SK-N-SH (cell line): Measurements from ENCODE around the gene HDAC8. TPM values are rescaled to one million over a fixed set of nuclear protein-coding genes. Genes with fewer than 3 reads are reported as not detected.

ENCODE experiments used
- CTCF ChIA-PET: fragments of 300-600, 350-600 bp; formaldehyde crosslinking; extraction: SDS; loops from one replicate; lab custom pipeline; 2021; lab: Yijun Ruan, JAX
- POLR2A ChIA-PET: fragments of 350-600 bp; sonication (Branson Sonifier 250); formaldehyde crosslinking; extraction: SDS; loops from one replicate; lab custom pipeline; 2020; ENCODE audit warnings: antibody characterized with exemption, inconsistent platforms; lab: Yijun Ruan, JAX
- DNase-seq: peaks from one replicate; pipeline ENCODE4 v3.0.0; 2012
- H2AFZ ChIP-seq: fragments of 200-600 bp; sonication (generic); 2 replicates; pipeline ENCODE4 v1.8.1; 2016; ENCODE audit warnings: antibody characterized with exemption, mild to moderate bottlenecking, low read depth
- H3F3A ChIP-seq: fragments of 200-600 bp; sonication (generic); replicated peaks from 2 replicates; pipeline ENCODE3; 2016; ENCODE audit warnings: antibody characterized with exemption, mild to moderate bottlenecking; ENCODE audit not compliant: insufficient read depth
- H3K27ac ChIP-seq, 2 experiments: fragments of 200-500 bp in 1 of 2; fragments of 200-600 bp in 1 of 2; sonication (Bioruptor generic) in 1 of 2; sonication (generic), shearing (Covaris generic) in 1 of 2; 2 replicates each; pipeline versions ENCODE4 v1.5.1 to v1.6.1; 2014 to 2016; ENCODE audit warnings: low read depth in 2 of 2, inconsistent platforms in 1 of 2, low read length in 1 of 2, mild to moderate bottlenecking in 1 of 2, mixed read lengths in 1 of 2
- H3K27me3 ChIP-seq: fragments of 200-600 bp; sonication (generic), shearing (Covaris generic); 2 replicates; pipeline ENCODE4 v1.6.1; 2016; ENCODE audit warnings: mixed run types; ENCODE audit not compliant: insufficient read depth
- H3K36me3 ChIP-seq, 2 experiments: fragments of 200-500 bp in 1 of 2; fragments of 200-600 bp in 1 of 2; sonication (Bioruptor generic) in 1 of 2; sonication (generic) in 1 of 2; replicated peaks in 1 of 2; 2 replicates each; pipeline versions ENCODE3 to v1.5.1; 2014 to 2016; ENCODE audit warnings: low read length in 1 of 2, mild to moderate bottlenecking in 1 of 2; ENCODE audit not compliant: insufficient read depth in 2 of 2, control insufficient read depth in 1 of 2
- H3K4me1 ChIP-seq, 2 experiments: fragments of 200-500 bp in 1 of 2; fragments of 200-600 bp in 1 of 2; sonication (Bioruptor generic) in 1 of 2; sonication (generic), shearing (Covaris generic) in 1 of 2; 2 replicates each; pipeline versions ENCODE4 v1.5.1 to v1.6.1; 2014 to 2016; ENCODE audit warnings: low read depth in 1 of 2, low read length in 1 of 2, mixed run types in 1 of 2; ENCODE audit not compliant: insufficient read depth in 2 of 2, control insufficient read depth in 1 of 2
- H3K4me2 ChIP-seq: fragments of 200-600 bp; sonication (generic), shearing (Covaris generic); 2 replicates; pipeline ENCODE4 v1.6.1; 2017; ENCODE audit warnings: mixed run types
- H3K4me3 ChIP-seq, 2 experiments: fragments of 200-500 bp in 1 of 2; fragments of 200-600 bp in 1 of 2; sonication (Bioruptor generic) in 1 of 2; sonication (generic), shearing (Covaris generic) in 1 of 2; 2 replicates each; pipeline versions ENCODE4 v1.5.1 to v1.8.1; 2014 to 2016; ENCODE audit warnings: low read depth in 2 of 2, inconsistent platforms in 1 of 2, low read length in 1 of 2, mild to moderate bottlenecking in 1 of 2, mixed read lengths in 1 of 2, moderate library complexity in 1 of 2
- H3K79me2 ChIP-seq: fragments of 200-600 bp; sonication (generic); 2 replicates; pipeline ENCODE4 v1.8.1; 2017; ENCODE audit warnings: mild to moderate bottlenecking; ENCODE audit not compliant: insufficient read depth
- H3K9ac ChIP-seq: fragments of 200-600 bp; sonication (generic); 2 replicates; pipeline ENCODE4 v1.6.1; 2017; ENCODE audit warnings: mixed run types
- H3K9me2 ChIP-seq: fragments of 200-600 bp; sonication (generic); 2 replicates; pipeline ENCODE4 v1.6.1; 2017; ENCODE audit warnings: mixed run types
- H3K9me3 ChIP-seq: fragments of 200-600 bp; sonication (generic); 2 replicates; pipeline ENCODE4 v1.6.1; 2017; ENCODE audit warnings: mixed run types, mild to moderate bottlenecking, moderate library complexity
- H4K20me1 ChIP-seq: fragments of 200-600 bp; sonication (generic); 2 replicates; pipeline ENCODE4 v1.6.1; 2017; ENCODE audit warnings: mild to moderate bottlenecking, mixed run types; ENCODE audit not compliant: insufficient read depth
- CHD2 ChIP-seq: fragments of 150-350 bp; IDR thresholded peaks from 2 replicates; pipeline ENCODE4 v1.6.1; 2018; ENCODE audit warnings: low read length; ENCODE audit not compliant: partially characterized antibody
- CTCF ChIP-seq: fragments of 200-600 bp; sonication (generic); IDR thresholded peaks from 2 replicates; pipeline ENCODE4 v1.6.1; 2017; ENCODE audit warnings: antibody characterized with exemption, mild to moderate bottlenecking, moderate library complexity
- ELF1 ChIP-seq: IDR thresholded peaks from 2 replicates; pipeline ENCODE4 v1.4.0; 2012
- EP300 ChIP-seq, 2 experiments: IDR thresholded peaks; 2 replicates each; pipeline versions ENCODE4 v1.4.0 to v1.6.1; 2012; ENCODE audit warnings: borderline replicate concordance in 1 of 2, low read depth in 1 of 2, low read length in 1 of 2
- FOXJ3 ChIP-seq: sonication (generic); formaldehyde crosslinking; IDR thresholded peaks from 2 replicates; pipeline ENCODE4 v1.5.1; 2020; ENCODE audit warnings: mild to moderate bottlenecking, missing genetic modification reagents
- FOXM1 ChIP-seq: IDR thresholded peaks from 2 replicates; pipeline ENCODE4 v1.4.0; 2012; ENCODE audit warnings: low read depth, mild to moderate bottlenecking
- GATA2 ChIP-seq: sonication (generic); formaldehyde crosslinking; IDR thresholded peaks from 2 replicates; pipeline ENCODE4 v1.5.0; 2020; ENCODE audit warnings: mild to moderate bottlenecking, missing genetic modification reagents
- MEF2A ChIP-seq: IDR thresholded peaks from 2 replicates; pipeline ENCODE4 v1.4.0; 2012; ENCODE audit warnings: low read depth, borderline replicate concordance
- NFIC ChIP-seq: IDR thresholded peaks from 2 replicates; pipeline ENCODE4 v1.4.0; 2012; ENCODE audit warnings: borderline replicate concordance
- PBX3 ChIP-seq: IDR thresholded peaks from 2 replicates; pipeline ENCODE4; 2012
- POLR2AphosphoS5 ChIP-seq: IDR thresholded peaks from 2 replicates; pipeline ENCODE4 v1.6.1; 2012; ENCODE audit warnings: low read depth, low read length
- RCOR1 ChIP-seq: fragments of 150-350 bp; IDR thresholded peaks from 2 replicates; pipeline ENCODE4 v1.6.1; 2017; ENCODE audit warnings: antibody characterized with exemption, low read length
- RFX5 ChIP-seq: IDR thresholded peaks from 2 replicates; pipeline ENCODE4 v1.6.1; 2012; ENCODE audit warnings: mild to moderate bottlenecking, improper control_type of control experiment, low read length
- RXRA ChIP-seq: IDR thresholded peaks from 2 replicates; pipeline ENCODE4 v1.4.0; 2012; ENCODE audit warnings: low read depth, mild to moderate bottlenecking, borderline replicate concordance
- SIN3A ChIP-seq: IDR thresholded peaks from 2 replicates; pipeline ENCODE4 v1.6.1; 2012; ENCODE audit warnings: low read depth, mild to moderate bottlenecking, low read length, moderate library complexity, borderline replicate concordance
- SMC3 ChIP-seq: IDR thresholded peaks from 2 replicates; pipeline ENCODE4 v1.6.1; 2012; ENCODE audit warnings: low read depth, low read length, improper control_type of control experiment
- TAF1 ChIP-seq: IDR thresholded peaks from 2 replicates; pipeline ENCODE4 v1.6.1; 2012; ENCODE audit warnings: low read depth, mild to moderate bottlenecking, low read length, moderate library complexity, borderline replicate concordance
- TCF12 ChIP-seq: IDR thresholded peaks from 2 replicates; pipeline ENCODE4 v1.4.0; 2012
- USF2 ChIP-seq: fragments of 150-350 bp; IDR thresholded peaks from 2 replicates; pipeline ENCODE4 v1.6.1; 2017; ENCODE audit warnings: antibody characterized with exemption, low read length, low read depth, borderline replicate concordance
- WGBS: methylation state at CpG from one replicate; pipeline ENCODE4 v1.1.6; 2017; ENCODE audit warnings: low lambda C conversion rate; 5-methylcytosine and 5-hydroxymethylcytosine counted together
- polyA plus RNA-seq, 3 experiments: library from polyadenylated mRNA; depleted of rRNA; stranded (reverse); fragments of >200 nt; gene quantifications; 2 replicates each; pipeline ENCODE4 v1.2.3, GENCODE V29; 2012

The HDAC8 gene
- polyA plus RNA-seq, 1 of the 3 experiments (the other 2 are of a cell fraction) = 30.6 TPM

DNA sequence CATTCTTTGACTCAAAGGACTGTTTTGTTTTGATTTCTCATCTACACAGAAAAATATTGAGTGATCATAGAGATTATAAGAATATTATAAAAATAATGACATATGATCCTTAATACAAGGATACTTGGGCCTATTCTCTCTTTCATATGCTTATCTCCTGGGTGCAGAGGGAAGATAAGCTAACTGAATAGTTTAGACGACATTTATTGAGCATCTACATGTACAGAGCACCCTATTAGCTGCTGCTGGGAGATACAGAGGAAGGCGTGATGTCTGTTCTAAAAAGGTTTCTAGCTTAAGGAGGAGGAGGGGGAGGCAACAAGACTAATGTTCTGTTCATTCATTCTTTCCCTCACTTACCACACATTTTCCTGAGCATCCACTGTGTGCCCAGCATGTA, 106.8 kb downstream of the HDAC8 start:
- H3K36me3 ChIP-seq = peaks cover 31 to 53% of the 10 kb centered on the region in 2 experiments
- WGBS = 89% methylated on average over 2 of the region's 2 CpGs
- no peaks in the 10 kb centered on the region for H3K79me2 ChIP-seq
- POLR2A ChIA-PET = no interaction called here
- no peaks in the 10 kb centered on the region for H3K9me2 ChIP-seq
- no peak overlapping the region for H3K27ac ChIP-seq
- H3K4me1 ChIP-seq = no peaks in the 10 kb centered on the region
- H4K20me1 ChIP-seq = no peaks in the 10 kb centered on the region
- H3F3A ChIP-seq = no peaks in the 10 kb centered on the region
- no peaks in the 10 kb centered on the region for H3K27me3 ChIP-seq
- CTCF ChIA-PET = interaction anchor here (0.6 kb wide), 1 partner anchor 9 kb away, joined by 3 read pairs; no protein-coding TSS in a partner anchor
- H3K4me3 ChIP-seq = no peak overlapping the region
- no peaks in the 10 kb centered on the region for H3K9me3 ChIP-seq
- no peak overlapping the region for H2AFZ ChIP-seq
- TF ChIP-seq TAF1 = no peak
- TF ChIP-seq SIN3A = no peak
- TF ChIP-seq MEF2A = no peak
- no peak for TF ChIP-seq EP300 (IDR thresholded peaks at IDR 0.05; ENCODE audit: borderline replicate concordance in 1 of 2, low read depth in 1 of 2, low read length in 1 of 2)
- no peak for TF ChIP-seq RXRA
- TF ChIP-seq FOXM1 = no peak
- no peak for TF ChIP-seq CTCF
- no peak for TF ChIP-seq GATA2 (CRISPR knock-in tag)
- no peak for TF ChIP-seq USF2
- no peak for TF ChIP-seq PBX3
- no peak for TF ChIP-seq CHD2
- no peak for TF ChIP-seq POLR2AphosphoS5
- no peak overlapping the region for H3K4me2 ChIP-seq
- no peak overlapping the region for H3K9ac ChIP-seq
- DNase-seq = no peak

- H3F3A ChIP-seq = no peaks in the 10 kb centered on the region
- CTCF ChIA-PET = no interaction called here
- no peaks in the 10 kb centered on the region for H3K27me3 ChIP-seq
- no peaks in the 10 kb centered on the region for H3K9me3 ChIP-seq
- no peak overlapping the region for H3K4me2 ChIP-seq
- H3K4me3 ChIP-seq = no peak overlapping the region
- no peak overlapping the region for H3K9ac ChIP-seq
- no peaks in the 10 kb centered on the region for H3K9me2 ChIP-seq
- no peaks in the 10 kb centered on the region for H3K79me2 ChIP-seq
- H3K27ac ChIP-seq = no peak overlapping the region
- H2AFZ ChIP-seq = no peak overlapping the region
- peaks cover 36 to 58% of the 10 kb centered on the region in 2 experiments for H3K36me3 ChIP-seq
- no peak for DNase-seq
- H4K20me1 ChIP-seq = no peaks in the 10 kb centered on the region
- WGBS = 94% methylated on average over 5 of the region's 5 CpGs
- POLR2A ChIA-PET = no interaction called here
- H3K4me1 ChIP-seq = no peaks in the 10 kb centered on the region
- TF ChIP-seq SIN3A (no peak), RXRA (no peak), USF2 (no peak), RFX5 (no peak), SMC3 (no peak), FOXJ3 (CRISPR knock-in tag) (no peak), NFIC (no peak), ELF1 (no peak), TCF12 (no peak), GATA2 (CRISPR knock-in tag) (no peak), RCOR1 (no peak), POLR2AphosphoS5 (no peak), CTCF (no peak)
Measured at GRCh38 chrX:72461766-72462165, 110.9 kb downstream of the HDAC8 start.
